GM12878 (cell line): ENCODE data around the gene MIEF1. TPM values are rescaled to one million over a fixed set of nuclear protein-coding genes. Genes with fewer than 3 reads are reported as not detected.

Source experiments
- ATAC-seq: fragments of 200-7000 bp; cut with Tn5 transposase; 3 replicates; pipeline ENCODE4 v1.9.1; 2020; ENCODE audit warnings: mild to moderate bottlenecking, moderate library complexity
- BruUV-seq: library from RNA; stranded (reverse); fragments of 400-500 nt; replicated peaks from 2 replicates; lab custom pipeline; 2021; lab: Mats Ljungman, UMichigan
- CTCF ChIA-PET: fragments of 300-600 bp; sonication (Branson Sonifier 250); formaldehyde crosslinking; extraction: SDS; loops from one replicate; lab custom pipeline; 2021; ENCODE audit warnings: inconsistent platforms; lab: Yijun Ruan, JAX
- POLR2A ChIA-PET: fragments of 350-600 bp; formaldehyde crosslinking; extraction: SDS; loops from one replicate; lab custom pipeline; 2021; ENCODE audit warnings: inconsistent platforms; lab: Charles Lee
- RAD21 ChIA-PET: fragments of 300-600 bp; sonication (Branson Sonifier 250); formaldehyde crosslinking; loops from one replicate; lab custom pipeline; 2023; ENCODE audit warnings: antibody characterized with exemption; ENCODE audit not compliant: unreplicated experiment; lab: Charles Lee
- SMC1A ChIA-PET: fragments of 300-600 bp; sonication (Branson Sonifier 250); formaldehyde crosslinking; loops from one replicate; lab custom pipeline; 2023; ENCODE audit not compliant: unreplicated experiment, uncharacterized antibody; lab: Charles Lee
- DNase-seq: peaks from one replicate; pipeline ENCODE4 v3.0.0-alpha.2; 2011; ENCODE audit warnings: low read depth, low spot score
- FAIRE-seq: peaks from 3 replicates; lab custom pipeline; 2011; peaks lifted over from hg19 to GRCh38; lab: Jason Lieb, UNC
- H2AFZ ChIP-seq: 2 replicates; pipeline ENCODE4 v1.6.0; 2011; ENCODE audit warnings: low read depth, low read length, control low read depth; ENCODE audit not compliant: control insufficient read depth
- H3K27ac ChIP-seq: 2 replicates; pipeline ENCODE4 v1.5.1; 2011; ENCODE audit warnings: control low read depth; ENCODE audit not compliant: control insufficient read depth, insufficient read depth
- H3K27me3 ChIP-seq, 2 experiments: replicated peaks in 1 of 2; 2 replicates each; pipeline versions ENCODE4 v1.6.0 to v1.6.1; 2011; ENCODE audit warnings: low read length in 1 of 2; ENCODE audit not compliant: control insufficient read depth in 2 of 2, insufficient read depth in 2 of 2
- H3K36me3 ChIP-seq, 2 experiments: 2 replicates each; pipeline ENCODE4 v1.5.1; 2011; ENCODE audit warnings: low read length in 1 of 2; ENCODE audit not compliant: control insufficient read depth in 2 of 2, insufficient read depth in 2 of 2
- H3K4me1 ChIP-seq: 2 replicates; pipeline ENCODE4 v1.6.1; 2011; ENCODE audit warnings: mild to moderate bottlenecking, low read length, moderate library complexity, mixed read lengths; ENCODE audit not compliant: control insufficient read depth, insufficient read depth
- H3K4me2 ChIP-seq: 2 replicates; pipeline ENCODE4 v1.6.0; 2011; ENCODE audit warnings: control low read depth; ENCODE audit not compliant: control insufficient read depth, insufficient read depth
- H3K4me3 ChIP-seq: fragments of 200-600 bp; sonication (generic); 2 replicates; pipeline ENCODE4 v1.5.1; 2016
- H3K79me2 ChIP-seq: 2 replicates; pipeline ENCODE4 v1.6.0; 2011; ENCODE audit warnings: low read length; ENCODE audit not compliant: control insufficient read depth, insufficient read depth
- H3K9ac ChIP-seq: 2 replicates; pipeline ENCODE4 v1.8.0; 2011; ENCODE audit warnings: low read length, control low read depth, mixed read lengths; ENCODE audit not compliant: control insufficient read depth, insufficient read depth
- H3K9me3 ChIP-seq: replicated peaks from 3 replicates; pipeline ENCODE4 v1.5.1; 2011; ENCODE audit warnings: mild to moderate bottlenecking, low read length; ENCODE audit not compliant: control insufficient read depth, insufficient read depth
- H4K20me1 ChIP-seq: 2 replicates; pipeline ENCODE4 v1.6.0; 2011; ENCODE audit not compliant: control insufficient read depth, insufficient read depth
- ASH2L ChIP-seq: fragments of 300-600, 200-600 bp; sonication (generic); IDR thresholded peaks from 2 replicates; pipeline ENCODE4 v1.6.1; 2017; ENCODE audit warnings: low read depth, mild to moderate bottlenecking, borderline replicate concordance
- GABPA ChIP-seq: IDR thresholded peaks from 2 replicates; pipeline ENCODE4 v1.6.1; 2014; ENCODE audit warnings: antibody characterized with exemption, low read depth, mild to moderate bottlenecking, inconsistent platforms
- MEF2B ChIP-seq: fragments of 450-650 bp; IDR thresholded peaks from 2 replicates; pipeline ENCODE4 v1.6.1; 2018; ENCODE audit warnings: mild to moderate bottlenecking, moderate library complexity; ENCODE audit not compliant: partially characterized antibody, poor library complexity, severe bottlenecking
- MXI1 ChIP-seq: fragments of 150-350 bp; IDR thresholded peaks from 2 replicates; pipeline ENCODE4 v1.6.1; 2011; ENCODE audit warnings: low read depth, mild to moderate bottlenecking, inconsistent platforms, low read length, improper control_type of control experiment
- TAF1 ChIP-seq: IDR thresholded peaks from 2 replicates; pipeline ENCODE4 v1.6.1; 2011; ENCODE audit warnings: mild to moderate bottlenecking, low read depth, low read length, borderline replicate concordance
- ZNF24 ChIP-seq: fragments of 450-650 bp; IDR thresholded peaks from 2 replicates; pipeline ENCODE4 v1.6.1; 2017; ENCODE audit warnings: antibody characterized with exemption, mild to moderate bottlenecking
- WGBS: methylation state at CpG from one replicate; pipeline ENCODE4 v1.1.6; 2016; ENCODE audit warnings: low lambda C conversion rate; ENCODE audit not compliant: insufficient replicate concordance, insufficient coverage; ENCODE audit errors: missing lambda C conversion rate; 5-methylcytosine and 5-hydroxymethylcytosine counted together
- in situ Hi-C: fragments of 300-500 bp; cut with MboI; formaldehyde crosslinking; loops from 9 replicates; pipeline ENCODE4 v1.14.3; 2018; ENCODE audit warnings: mixed read lengths
- intact Hi-C: fragments of 100-400 bp; cut with micrococcal nuclease; formaldehyde crosslinking; loops from one replicate; pipeline ENCODE4 v1.14.2; 2022; ENCODE audit not compliant: unreplicated experiment
- polyA plus RNA-seq, 11 experiments: library from polyadenylated mRNA; depleted of rRNA in 4 of 11; unstranded in 6 of 11; stranded (reverse) in 5 of 11; fragments of >200 nt; fragmentation: Nextera tagmentation in 4 of 11; fragmentation: Illumina TruSeq in 1 of 11; extraction: Ambion mirVana in 4 of 11; extraction: Trizol in 1 of 11; gene quantifications; 1 replicate in 1 of 11; 2 replicates in 10 of 11; pipeline versions ENCODE4 v1.2.1 to v1.2.3, GENCODE V29; 2011 to 2016; ENCODE audit warnings: inconsistent platforms in 2 of 11, missing spikeins in 2 of 11, low read depth in 1 of 11
- total RNA-seq, 4 experiments: library from RNA; depleted of rRNA in 3 of 4; stranded (reverse); fragments of >200 nt in 3 of 4; fragmentation: Illumina TruSeq in 1 of 4; extraction: Trizol in 1 of 4; gene quantifications; 2 replicates each; pipeline versions ENCODE4 v1.2.1 to v1.2.3, GENCODE V29; 2013 to 2021

MIEF1 gene
- total and polyA plus RNA-seq, 10 of the 15 experiments (the other 5 are each of a cell fraction or from before 2014, with no cell fraction given), result 12.4 to 52.3 (median 29.3) TPM

GRCh38 chr22:39475337-39475736 is 26.8 kb upstream of the MIEF1 start:
- ChIA-PET SMC1A (interaction anchor here (0.6 to 1.2 kb wide), 6 partner anchors 13 to 47 kb away, joined by 3 to 6 read pairs (median 4); partner anchors contain the start of gene ATF4), CTCF (interaction anchor here (0.7 to 2.5 kb wide), 5 partner anchors 18 to 76 kb away, joined by 3 to 13 read pairs (median 3); partner anchors contain the start of gene TAB1), RAD21 (interaction anchor here (0.6 to 1.4 kb wide), 3 partner anchors 10 to 83 kb away, joined by 3 to 4 read pairs (median 3); no protein-coding TSS in a partner anchor), POLR2A (interaction anchor here (0.6 to 1.6 kb wide), 11 partner anchors 9 to 1569 kb away, joined by 3 to 7 read pairs (median 4); partner anchors contain the start of genes MICALL1 and MIEF1)
- 91% methylated on average over 9 of the region's 9 CpGs for WGBS
- no peaks in the 10 kb centered on the region for H3K9me3 ChIP-seq
- H3K4me1 ChIP-seq, result peaks cover 24% of the 10 kb centered on the region
- no peak for FAIRE-seq
- no peak overlapping the region for H2AFZ ChIP-seq
- H4K20me1 ChIP-seq, result no peaks in the 10 kb centered on the region; the same call in 1 of the 2 replicates
- H3K27ac ChIP-seq, result no peak overlapping the region
- H3K36me3 ChIP-seq, result peaks cover 7 to 39% of the 10 kb centered on the region in 2 experiments; a peak in 3 of 4 replicates
- ATAC-seq, result no peak
- TF ChIP-seq ASH2L, result no peak
- no peak for TF ChIP-seq MXI1
- TF ChIP-seq MEF2B, result no peak
- no peak for TF ChIP-seq TAF1
- no peak for TF ChIP-seq GABPA
- no peak for TF ChIP-seq ZNF24
- no TSS peak for BruUV-seq
- no peaks in the 10 kb centered on the region for H3K27me3 ChIP-seq
- intact Hi-C loops (no loop called here), in situ Hi-C loops (no loop called here)
- H3K79me2 ChIP-seq, result peaks cover 25% of the 10 kb centered on the region
- H3K9ac ChIP-seq, result no peak overlapping the region
- no peak overlapping the region for H3K4me2 ChIP-seq
- H3K4me3 ChIP-seq, result no peak overlapping the region
- DNase-seq, result no peak
